HepG2 (cell line): ENCODE measurements around the gene CHD2. TPM values are rescaled to one million over a fixed set of nuclear protein-coding genes. Genes with fewer than 3 reads are reported as not detected.
A peak's percentile ranks its signal among the peaks of the same experiment; 100 is the strongest.

Experiments used
- ATAC-seq: fragments of 200-7000 bp; cut with Tn5 transposase; 3 replicates; pipeline ENCODE4 v1.9.1; 2020; ENCODE audit warnings: mild to moderate bottlenecking, moderate library complexity
- BruUV-seq: library from RNA; stranded (reverse); fragments of 400-500 nt; replicated peaks from 2 replicates; lab custom pipeline; 2021; lab: Mats Ljungman, UMichigan
- CTCF ChIA-PET: fragments of 300-600 bp; formaldehyde crosslinking; extraction: SDS; loops from one replicate; lab custom pipeline; 2021; ENCODE audit warnings: low total read pairs, inconsistent platforms, low intra/inter-chr PET ratio; lab: Yijun Ruan, JAX
- POLR2A ChIA-PET: fragments of 350-600 bp; sonication (Branson Sonifier 250); formaldehyde crosslinking; loops from one replicate; lab custom pipeline; 2020; ENCODE audit warnings: antibody characterized with exemption, inconsistent platforms; lab: Yijun Ruan, JAX
- DNase-seq: peaks from one replicate; pipeline ENCODE4 v3.0.0-alpha.2; 2015; ENCODE audit warnings: low spot score
- FAIRE-seq: peaks from 3 replicates; lab custom pipeline; 2011; peaks lifted over from hg19 to GRCh38; lab: Jason Lieb, UNC
- H2AFZ ChIP-seq: one replicate; pipeline ENCODE4 v1.6.1; 2011; ENCODE audit warnings: low read length, inconsistent platforms
- H3K27ac ChIP-seq: fragments of 300-600 bp; 3 replicates; pipeline ENCODE4 v1.8.0; 2011; ENCODE audit warnings: mixed run types, mild to moderate bottlenecking, mixed read lengths, low read length, inconsistent platforms; ENCODE audit not compliant: insufficient read depth; ENCODE audit errors: extremely low read length
- H3K27me3 ChIP-seq, 2 experiments: fragments of 200-600 bp in 1 of 2; 2 replicates in 1 of 2; 3 replicates in 1 of 2; pipeline versions ENCODE4 v1.6.0 to v1.8.0; 2011; ENCODE audit warnings: low read length in 2 of 2, mild to moderate bottlenecking in 2 of 2, moderate library complexity in 2 of 2, inconsistent platforms in 1 of 2; ENCODE audit not compliant: insufficient read depth in 2 of 2, control insufficient read depth in 1 of 2
- H3K36me3 ChIP-seq, 2 experiments: fragments of 200-600 bp in 1 of 2; replicated peaks in 1 of 2; 2 replicates in 1 of 2; 3 replicates in 1 of 2; pipeline versions ENCODE4 v1.5.1 to v1.8.0; 2011; ENCODE audit warnings: low read length in 2 of 2, inconsistent platforms in 1 of 2; ENCODE audit not compliant: insufficient read depth in 2 of 2, control insufficient read depth in 1 of 2
- H3K4me1 ChIP-seq: 2 replicates; pipeline ENCODE4 v1.5.1; 2012; ENCODE audit warnings: low read length, inconsistent platforms; ENCODE audit not compliant: insufficient read depth
- H3K4me2 ChIP-seq: 2 replicates; pipeline ENCODE4 v1.6.0; 2011; ENCODE audit warnings: low read depth, low read length, inconsistent platforms
- H3K4me3 ChIP-seq, 3 experiments: fragments of 200-600 bp in 1 of 3; sonication (generic), shearing (Covaris generic) in 1 of 3; replicated peaks in 1 of 3; 2 replicates each; pipeline ENCODE4 v1.5.1; 2011 to 2016; ENCODE audit warnings: low read length in 3 of 3, inconsistent platforms in 2 of 3, low read depth in 2 of 3, mild to moderate bottlenecking in 2 of 3, control low read depth in 1 of 3, mixed read lengths in 1 of 3; ENCODE audit not compliant: insufficient read depth in 1 of 3
- H3K79me2 ChIP-seq: one replicate; pipeline ENCODE4 v1.6.1; 2011; ENCODE audit warnings: low read length, inconsistent platforms; ENCODE audit not compliant: insufficient read depth
- H3K9ac ChIP-seq: 2 replicates; pipeline ENCODE4 v1.6.0; 2011; ENCODE audit warnings: mild to moderate bottlenecking, low read depth, low read length, inconsistent platforms; ENCODE audit not compliant: insufficient read depth
- H3K9me3 ChIP-seq: 2 replicates; pipeline ENCODE4 v1.5.1; 2012; ENCODE audit warnings: mild to moderate bottlenecking, low read length
- H4K20me1 ChIP-seq: 2 replicates; pipeline ENCODE4 v1.6.0; 2011; ENCODE audit warnings: inconsistent platforms, mild to moderate bottlenecking, low read length, moderate library complexity; ENCODE audit not compliant: insufficient read depth
- CBX5 ChIP-seq: sonication (generic); formaldehyde crosslinking; IDR thresholded peaks from 2 replicates; pipeline ENCODE4 v1.4.0; 2020; ENCODE audit warnings: missing genetic modification reagents, borderline replicate concordance
- ELF3 ChIP-seq: IDR thresholded peaks from 2 replicates; pipeline ENCODE4 v1.6.1; 2016; ENCODE audit warnings: missing genetic modification reagents, missing compliant biosample characterization
- EP300 ChIP-seq, 3 experiments: sonication (generic) in 1 of 3; formaldehyde crosslinking in 1 of 3; IDR thresholded peaks; 2 replicates each; pipeline versions ENCODE4 v1.5.1 to v1.6.1; 2011 to 2020; ENCODE audit warnings: low read depth in 2 of 3, low read length in 2 of 3, borderline replicate concordance in 1 of 3, improper control_type of control experiment in 1 of 3, mild to moderate bottlenecking in 1 of 3, missing genetic modification reagents in 1 of 3, moderate library complexity in 1 of 3
- FOSL1 ChIP-seq: sonication (generic); formaldehyde crosslinking; IDR thresholded peaks from 2 replicates; pipeline ENCODE4 v1.9.0; 2021; ENCODE audit warnings: missing genetic modification reagents, borderline replicate concordance
- KDM2A ChIP-seq: sonication (generic); formaldehyde crosslinking; IDR thresholded peaks from 2 replicates; pipeline ENCODE4 v1.4.0; 2020; ENCODE audit warnings: low read depth, missing genetic modification reagents, borderline replicate concordance
- NCOR1 ChIP-seq: fragments of 200-600 bp; sonication (generic); IDR thresholded peaks from 2 replicates; pipeline ENCODE4 v1.7.0; 2017; ENCODE audit warnings: antibody characterized with exemption, low read length, borderline replicate concordance
- TAF1 ChIP-seq: sonication (generic); formaldehyde crosslinking; IDR thresholded peaks from 2 replicates; pipeline ENCODE4 v1.4.0; 2020; ENCODE audit warnings: missing genetic modification reagents
- ZBTB21 ChIP-seq: sonication (generic); formaldehyde crosslinking; IDR thresholded peaks from 2 replicates; pipeline ENCODE4 v1.4.0; 2020; ENCODE audit warnings: missing genetic modification reagents
- ZFP90 ChIP-seq: sonication (generic); formaldehyde crosslinking; IDR thresholded peaks from 2 replicates; pipeline ENCODE4 v1.8.0; 2022; ENCODE audit warnings: missing genetic modification reagents, mild to moderate bottlenecking, inconsistent platforms, borderline replicate concordance
- ZNF207 ChIP-seq: fragments of 450-650 bp; IDR thresholded peaks from 2 replicates; pipeline ENCODE4 v1.6.1; 2016; ENCODE audit warnings: antibody characterized with exemption, borderline replicate concordance
- ZNF343 ChIP-seq: sonication (generic); formaldehyde crosslinking; IDR thresholded peaks from 2 replicates; pipeline ENCODE4 v1.4.0; 2020; ENCODE audit warnings: mild to moderate bottlenecking, missing genetic modification reagents
- ZNF530 ChIP-seq: sonication (generic); formaldehyde crosslinking; IDR thresholded peaks from 2 replicates; pipeline ENCODE4 v1.5.0; 2020; ENCODE audit warnings: low read depth, mild to moderate bottlenecking, missing genetic modification reagents
- ZNF605 ChIP-seq: sonication (generic); formaldehyde crosslinking; IDR thresholded peaks from 2 replicates; pipeline ENCODE4 v1.8.0; 2022; ENCODE audit warnings: mild to moderate bottlenecking, missing genetic modification reagents
- ZNF839 ChIP-seq: sonication (generic); formaldehyde crosslinking; IDR thresholded peaks from 2 replicates; pipeline ENCODE4 v1.4.0; 2020; ENCODE audit warnings: missing genetic modification reagents, mild to moderate bottlenecking, borderline replicate concordance
- ZSCAN21 ChIP-seq: sonication (generic); formaldehyde crosslinking; IDR thresholded peaks from 2 replicates; pipeline ENCODE4 v1.8.0; 2022; ENCODE audit warnings: mild to moderate bottlenecking, missing genetic modification reagents, moderate library complexity, borderline replicate concordance
- ZSCAN25 ChIP-seq: sonication (generic); formaldehyde crosslinking; IDR thresholded peaks from 2 replicates; pipeline ENCODE4 v1.8.0; 2022; ENCODE audit warnings: mild to moderate bottlenecking, missing genetic modification reagents
- WGBS: methylation state at CpG from one replicate; pipeline ENCODE4 v1.1.6; 2017; ENCODE audit warnings: low lambda C conversion rate; 5-methylcytosine and 5-hydroxymethylcytosine counted together
- in situ Hi-C: cut with HindIII; loops from 2 replicates; pipeline ENCODE4 v1.10.0; 2017; ENCODE audit warnings: low pct_unique_long_range_greater_than_20kb; ENCODE audit not compliant: extremely low pct_ligation_motif_present
- intact Hi-C: fragments of 100-400 bp; cut with micrococcal nuclease; formaldehyde crosslinking; loops from one replicate; pipeline ENCODE4 v1.10.0; 2022; ENCODE audit not compliant: unreplicated experiment
- polyA plus RNA-seq, 8 experiments: library from polyadenylated mRNA; depleted of rRNA in 3 of 8; stranded (reverse) in 7 of 8; unstranded in 1 of 8; fragments of >200 nt; fragmentation: Illumina TruSeq in 4 of 8; extraction: Trizol in 4 of 8; gene quantifications; 2 replicates each; pipeline versions ENCODE4 v1.2.1 to v1.2.3, GENCODE V29; 2011 to 2016; ENCODE audit warnings: low read depth in 4 of 8, missing spikeins in 1 of 8, mixed read lengths in 1 of 8; ENCODE audit not compliant: insufficient read depth in 1 of 8
- total RNA-seq, 5 experiments: library from RNA; depleted of rRNA; stranded (reverse); fragments of >200 nt; fragmentation: Illumina TruSeq; extraction: Trizol; gene quantifications; 2 replicates each; pipeline ENCODE4 v1.2.3, GENCODE V29; 2016; ENCODE audit warnings: low read depth in 1 of 5
- TF ChIP-seq, protein P1 (sequence below): sonication (generic); formaldehyde crosslinking; IDR thresholded peaks from 2 replicates; pipeline ENCODE4 v1.5.1; 2020; ENCODE audit warnings: missing genetic modification reagents, mild to moderate bottlenecking, borderline replicate concordance
- TF ChIP-seq, protein P2 (sequence below): sonication (generic); formaldehyde crosslinking; IDR thresholded peaks from 2 replicates; pipeline ENCODE4 v1.4.0; 2020; ENCODE audit warnings: mild to moderate bottlenecking, missing genetic modification reagents
- TF ChIP-seq, protein P3 (sequence below): sonication (generic); IDR thresholded peaks from 2 replicates; pipeline ENCODE4 v1.6.1; 2016; ENCODE audit warnings: low read depth, borderline replicate concordance

CHD2 gene
- total and polyA plus RNA-seq, 2 of the 13 experiments (the other 11 are each of a cell fraction or from before 2014, with no cell fraction given) = 54.0 to 54.1 TPM

DNA sequence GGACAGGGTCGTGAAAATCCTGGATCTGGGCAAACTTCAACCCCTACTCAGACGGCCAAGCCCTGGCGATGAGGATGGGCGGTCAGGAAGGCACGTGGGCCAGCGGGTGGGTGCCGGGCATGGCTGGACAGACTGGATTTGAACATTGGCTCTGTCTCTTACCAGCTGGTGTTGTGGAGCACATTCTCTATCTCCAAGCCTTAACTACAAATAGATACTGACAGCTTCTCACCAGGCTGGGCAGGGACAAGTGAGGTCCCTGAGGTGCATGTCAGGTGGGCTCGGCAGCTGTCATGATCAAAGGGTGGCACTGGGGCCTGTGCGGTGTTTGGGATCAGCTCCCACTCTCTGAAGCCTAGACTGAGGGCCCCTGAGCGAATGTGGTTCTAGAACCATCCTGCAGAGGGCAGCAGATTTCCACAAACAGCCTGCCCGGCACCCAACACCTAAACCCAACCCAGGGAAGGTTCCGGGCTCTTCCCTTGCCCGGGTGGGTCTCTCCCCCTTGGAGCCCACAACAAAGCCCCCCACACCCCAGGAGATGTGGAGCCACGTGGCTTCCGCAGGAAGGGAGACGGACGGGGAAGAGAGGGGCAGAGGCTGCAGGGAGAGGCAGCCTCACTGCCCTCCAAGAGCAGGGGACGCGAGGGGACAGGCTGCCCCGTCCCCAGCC, 130.4 kb downstream of the CHD2 start:
- 0% methylated on average over 3 of the region's 20 CpGs for WGBS
- H2AFZ ChIP-seq = peak overlapping the region; percentile 52
- H3K4me2 ChIP-seq = peak overlapping the region; percentile 79
- 0 out of 5 replicates have a peak, but pooled peaks cover 0 to 8% of the 10 kb centered on the region in 2 experiments for H3K27me3 ChIP-seq
- H3K4me1 ChIP-seq = peaks cover 21% of the 10 kb centered on the region
- H3K9ac ChIP-seq = peak overlapping the region; percentile 42; the same call in 1 of the 2 replicates
- peaks cover 12% of the 10 kb centered on the region; the same call in 1 of the 2 replicates for H4K20me1 ChIP-seq
- CTCF ChIA-PET = interaction anchor here (2.8 kb wide), 1 partner anchor 1089 kb away, joined by 30 read pairs; no protein-coding TSS in a partner anchor
- POLR2A ChIA-PET = no interaction called here
- in situ Hi-C loops (loop anchor here (5.0 kb wide), 2 partner anchors 947 to 1092 kb away; no protein-coding TSS in a partner anchor), intact Hi-C loops (loop anchor here (1.0 to 5.0 kb wide), 3 partner anchors 945 to 1294 kb away; no protein-coding TSS in a partner anchor)
- BruUV-seq = no TSS peak
- no peaks in the 10 kb centered on the region for H3K9me3 ChIP-seq
- no peak overlapping the region for H3K27ac ChIP-seq
- ATAC-seq = peak; percentile 81
- no peaks in the 10 kb centered on the region for H3K79me2 ChIP-seq
- H3K4me3 ChIP-seq = peak overlapping the region in 2 of 3 experiments; percentile 17 to 67; a peak in 2 of 6 replicates
- H3K36me3 ChIP-seq = peaks cover 6 to 14% of the 10 kb centered on the region in 2 experiments; a peak in 4 of 5 replicates
- DNase-seq = peak; percentile 50
- FAIRE-seq = peak; percentile 50
- TF ChIP-seq ZNF839 (CRISPR knock-in tag) (no peak), ZSCAN21 (CRISPR knock-in tag) (no peak), ZNF343 (no peak), ELF3 (CRISPR knock-in tag) (no peak), ZSCAN25 (CRISPR knock-in tag) (no peak), ZNF207 (no peak), ZBTB21 (CRISPR knock-in tag) (no peak), KDM2A (CRISPR knock-in tag) (no peak; the same call in 1 of the 2 replicates), TAF1 (CRISPR knock-in tag) (no peak), CBX5 (CRISPR knock-in tag) (0 out of 2 replicates have a peak, but pooled peaks have one; percentile 11), ZNF530 (CRISPR knock-in tag) (no peak), ZFP90 (CRISPR knock-in tag) (no peak), EP300 (IDR thresholded peaks at IDR 0.05; ENCODE audit: low read depth in 2 of 2, low read length in 2 of 2) (no peak), EP300 (CRISPR knock-in tag; IDR thresholded peaks at IDR 0.05; ENCODE audit: borderline replicate concordance) (no peak), NCOR1 (no peak), FOSL1 (CRISPR knock-in tag) (no peak), ZNF605 (no peak)
- TF ChIP-seq, protein P1, sequence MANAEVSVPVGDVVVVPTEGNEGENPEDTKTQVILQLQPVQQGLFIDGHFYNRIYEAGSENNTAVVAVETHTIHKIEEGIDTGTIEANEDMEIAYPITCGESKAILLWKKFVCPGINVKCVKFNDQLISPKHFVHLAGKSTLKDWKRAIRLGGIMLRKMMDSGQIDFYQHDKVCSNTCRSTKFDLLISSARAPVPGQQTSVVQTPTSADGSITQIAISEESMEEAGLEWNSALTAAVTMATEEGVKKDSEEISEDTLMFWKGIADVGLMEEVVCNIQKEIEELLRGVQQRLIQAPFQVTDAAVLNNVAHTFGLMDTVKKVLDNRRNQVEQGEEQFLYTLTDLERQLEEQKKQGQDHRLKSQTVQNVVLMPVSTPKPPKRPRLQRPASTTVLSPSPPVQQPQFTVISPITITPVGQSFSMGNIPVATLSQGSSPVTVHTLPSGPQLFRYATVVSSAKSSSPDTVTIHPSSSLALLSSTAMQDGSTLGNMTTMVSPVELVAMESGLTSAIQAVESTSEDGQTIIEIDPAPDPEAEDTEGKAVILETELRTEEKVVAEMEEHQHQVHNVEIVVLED = 0 out of 2 replicates have a peak, but pooled peaks have one; percentile 21
- TF ChIP-seq, protein P2, sequence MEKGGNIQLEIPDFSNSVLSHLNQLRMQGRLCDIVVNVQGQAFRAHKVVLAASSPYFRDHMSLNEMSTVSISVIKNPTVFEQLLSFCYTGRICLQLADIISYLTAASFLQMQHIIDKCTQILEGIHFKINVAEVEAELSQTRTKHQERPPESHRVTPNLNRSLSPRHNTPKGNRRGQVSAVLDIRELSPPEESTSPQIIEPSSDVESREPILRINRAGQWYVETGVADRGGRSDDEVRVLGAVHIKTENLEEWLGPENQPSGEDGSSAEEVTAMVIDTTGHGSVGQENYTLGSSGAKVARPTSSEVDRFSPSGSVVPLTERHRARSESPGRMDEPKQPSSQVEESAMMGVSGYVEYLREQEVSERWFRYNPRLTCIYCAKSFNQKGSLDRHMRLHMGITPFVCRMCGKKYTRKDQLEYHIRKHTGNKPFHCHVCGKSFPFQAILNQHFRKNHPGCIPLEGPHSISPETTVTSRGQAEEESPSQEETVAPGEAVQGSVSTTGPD (CRISPR knock-in tag) = no peak
- TF ChIP-seq, protein P3, sequence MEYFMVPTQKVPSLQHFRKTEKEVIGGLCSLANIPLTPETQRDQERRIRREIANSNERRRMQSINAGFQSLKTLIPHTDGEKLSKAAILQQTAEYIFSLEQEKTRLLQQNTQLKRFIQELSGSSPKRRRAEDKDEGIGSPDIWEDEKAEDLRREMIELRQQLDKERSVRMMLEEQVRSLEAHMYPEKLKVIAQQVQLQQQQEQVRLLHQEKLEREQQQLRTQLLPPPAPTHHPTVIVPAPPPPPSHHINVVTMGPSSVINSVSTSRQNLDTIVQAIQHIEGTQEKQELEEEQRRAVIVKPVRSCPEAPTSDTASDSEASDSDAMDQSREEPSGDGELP = no peak; the same call in 1 of the 2 replicates
